BJ (cell line): ENCODE data around the gene DRC7. TPM values are rescaled to one million over a fixed set of nuclear protein-coding genes. Genes with fewer than 3 reads are reported as not detected.

ENCODE experiments used
- CTCF ChIA-PET: fragments of 350-600 bp; formaldehyde crosslinking; extraction: SDS; loops from one replicate; lab custom pipeline; 2021; ENCODE audit warnings: antibody characterized with exemption, inconsistent platforms; lab: Yijun Ruan, JAX
- POLR2A ChIA-PET: fragments of 300-600 bp; sonication (Branson Sonifier 250); formaldehyde crosslinking; extraction: SDS; loops from one replicate; lab custom pipeline; 2021; ENCODE audit warnings: antibody characterized with exemption; lab: Charles Lee
- DNase-seq: peaks from one replicate; pipeline ENCODE4 v3.0.0-alpha.2; 2011; ENCODE audit warnings: low read depth
- H3K27me3 ChIP-seq: 2 replicates; pipeline ENCODE4 v1.6.0; 2011; ENCODE audit warnings: low read length; ENCODE audit not compliant: control insufficient read depth, insufficient read depth
- H3K36me3 ChIP-seq: 2 replicates; pipeline ENCODE4 v1.5.1; 2011; ENCODE audit warnings: low read length; ENCODE audit not compliant: control insufficient read depth, insufficient read depth
- H3K4me3 ChIP-seq: 2 replicates; pipeline ENCODE4 v1.5.1; 2011; ENCODE audit warnings: low read depth, mild to moderate bottlenecking, control low read depth, low read length
- CTCF ChIP-seq: IDR thresholded peaks from 2 replicates; pipeline ENCODE4 v1.5.1; 2011; ENCODE audit warnings: low read depth, mild to moderate bottlenecking, control low read depth, inconsistent platforms, low read length, moderate library complexity; ENCODE audit not compliant: insufficient read depth
- polyA plus RNA-seq: library from polyadenylated mRNA; depleted of rRNA; stranded (reverse); fragments of >200 nt; gene quantifications from 2 replicates; pipeline ENCODE4 v1.2.3, GENCODE V29; 2011

Gene DRC7
- polyA plus RNA-seq, 1 experiment, result not detected

- Histone ChIP-seq H3K27me3 (peaks cover 7% of the 10 kb centered on the region), H3K36me3 (no peaks in the 10 kb centered on the region), H3K4me3 (no peak overlapping the region)
- ChIA-PET POLR2A (no interaction called here), CTCF (interaction anchor here (0.5 to 1.1 kb wide), 3 partner anchors 12 to 493 kb away, joined by 3 read pairs; no protein-coding TSS in a partner anchor)
- no peak for DNase-seq
- TF ChIP-seq CTCF, result no peak
Observed at GRCh38 chr16:57683636-57684545, 10.7 kb upstream of the DRC7 start.

- ChIA-PET POLR2A (no interaction called here), CTCF (interaction anchor here (0.6 kb wide), 1 partner anchor 52 kb away, joined by 3 read pairs; no protein-coding TSS in a partner anchor)
- Histone ChIP-seq H3K36me3 (no peaks in the 10 kb centered on the region), H3K27me3 (peaks cover 4% of the 10 kb centered on the region), H3K4me3 (no peak overlapping the region)
- no peak for DNase-seq
- no peak for TF ChIP-seq CTCF
Observed at GRCh38 chr16:57684626-57685358, 9.8 kb upstream of the DRC7 start.

DNA sequence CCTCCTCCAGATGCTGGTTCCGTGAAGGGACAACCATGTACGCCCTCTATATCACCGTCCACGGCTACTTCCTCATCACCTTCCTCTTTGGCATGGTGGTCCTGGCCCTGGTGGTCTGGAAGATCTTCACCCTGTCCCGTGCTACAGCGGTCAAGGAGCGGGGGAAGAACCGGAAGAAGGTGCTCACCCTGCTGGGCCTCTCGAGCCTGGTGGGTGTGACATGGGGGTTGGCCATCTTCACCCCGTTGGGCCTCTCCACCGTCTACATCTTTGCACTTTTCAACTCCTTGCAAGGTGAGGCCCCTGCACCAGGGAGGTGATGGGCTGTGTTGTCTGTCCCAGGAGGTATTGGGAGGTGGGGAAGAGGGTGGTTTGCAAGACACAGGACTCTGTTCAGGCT is 9.0 kb upstream of the DRC7 start:
- H3K4me3 ChIP-seq, result no peak overlapping the region
- DNase-seq, result no peak
- peaks cover 6% of the 10 kb centered on the region for H3K27me3 ChIP-seq
- ChIA-PET CTCF (no interaction called here), POLR2A (no interaction called here)
- H3K36me3 ChIP-seq, result no peaks in the 10 kb centered on the region
- no peak for TF ChIP-seq CTCF

- H3K27me3 ChIP-seq, result peaks cover 6% of the 10 kb centered on the region
- ChIA-PET POLR2A (no interaction called here), CTCF (no interaction called here)
- DNase-seq, result no peak
- no peaks in the 10 kb centered on the region for H3K36me3 ChIP-seq
- no peak for TF ChIP-seq CTCF
- H3K4me3 ChIP-seq, result no peak overlapping the region
Observed at GRCh38 chr16:57686577-57686976, 8.0 kb upstream of the DRC7 start.

GRCh38 chr16:57687363-57687929 is 7.2 kb upstream of the DRC7 start:
- POLR2A ChIA-PET, result no interaction called here
- Histone ChIP-seq H3K4me3 (no peak overlapping the region), H3K27me3 (peaks cover 6% of the 10 kb centered on the region), H3K36me3 (no peaks in the 10 kb centered on the region)
- CTCF ChIA-PET, result no interaction called here
- DNase-seq, result no peak
- TF ChIP-seq CTCF, result no peak
